ENCODE measurements around the gene NOA1.

NOA1 gene

GRCh38 chr4:56914336-56914735, 63.1 kb downstream of the NOA1 start:
- no peak overlapping the region for H3K4me2 ChIP-seq (ENCODE audit: low read depth, low read length, poor library complexity, severe bottlenecking)
- peaks cover 86% of the 10 kb centered on the region for H3K79me2 ChIP-seq (ENCODE audit: insufficient read depth, low read length)
- no peaks in the 10 kb centered on the region for H4K20me1 ChIP-seq (ENCODE audit: low read depth, low read length)
- H3K9ac ChIP-seq (ENCODE audit: low read length), result no peak overlapping the region
- TF ChIP-seq EZH2phosphoT487 (conservative IDR thresholded peaks at IDR 0.05; ENCODE audit: low read length), result no peak
- TF ChIP-seq, protein P1, sequence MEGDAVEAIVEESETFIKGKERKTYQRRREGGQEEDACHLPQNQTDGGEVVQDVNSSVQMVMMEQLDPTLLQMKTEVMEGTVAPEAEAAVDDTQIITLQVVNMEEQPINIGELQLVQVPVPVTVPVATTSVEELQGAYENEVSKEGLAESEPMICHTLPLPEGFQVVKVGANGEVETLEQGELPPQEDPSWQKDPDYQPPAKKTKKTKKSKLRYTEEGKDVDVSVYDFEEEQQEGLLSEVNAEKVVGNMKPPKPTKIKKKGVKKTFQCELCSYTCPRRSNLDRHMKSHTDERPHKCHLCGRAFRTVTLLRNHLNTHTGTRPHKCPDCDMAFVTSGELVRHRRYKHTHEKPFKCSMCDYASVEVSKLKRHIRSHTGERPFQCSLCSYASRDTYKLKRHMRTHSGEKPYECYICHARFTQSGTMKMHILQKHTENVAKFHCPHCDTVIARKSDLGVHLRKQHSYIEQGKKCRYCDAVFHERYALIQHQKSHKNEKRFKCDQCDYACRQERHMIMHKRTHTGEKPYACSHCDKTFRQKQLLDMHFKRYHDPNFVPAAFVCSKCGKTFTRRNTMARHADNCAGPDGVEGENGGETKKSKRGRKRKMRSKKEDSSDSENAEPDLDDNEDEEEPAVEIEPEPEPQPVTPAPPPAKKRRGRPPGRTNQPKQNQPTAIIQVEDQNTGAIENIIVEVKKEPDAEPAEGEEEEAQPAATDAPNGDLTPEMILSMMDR (IDR thresholded peaks at IDR 0.05; ENCODE audit: insufficient read depth, low read length, poor library complexity, severe bottlenecking), result no peak
- no peak overlapping the region for H2AFZ ChIP-seq (ENCODE audit: low read depth, low read length, severe bottlenecking)
- H3K27ac ChIP-seq (ENCODE audit: low read depth, low read length), result no peak overlapping the region
- H3K9me3 ChIP-seq (ENCODE audit: insufficient read depth, low read length), result no peaks in the 10 kb centered on the region
- H3K27me3 ChIP-seq (ENCODE audit: low read length), result no peaks in the 10 kb centered on the region
- H3K9me2 ChIP-seq (replicated peaks; ENCODE audit: insufficient read depth, low read length), result no peaks in the 10 kb centered on the region
- H3K4me3 ChIP-seq (ENCODE audit: insufficient read depth, low read length, poor library complexity, severe bottlenecking), result no peak overlapping the region
- H3F3A ChIP-seq (ENCODE audit: insufficient read depth), result peaks cover 9% of the 10 kb centered on the region; the same call in 1 of the 2 replicates
- no peaks in the 10 kb centered on the region for H3K36me3 ChIP-seq (ENCODE audit: low read length)
